Measurements from ENCODE around the gene SNRNP70.
"Not testable (repeated sequence)": the region's sequence is repeated elsewhere in the genome, so short reads cannot be mapped to it uniquely, and the experiment has no call there.

SNRNP70 gene

GRCh38 chr19:49050376-49051033 lies 34.7 kb upstream of the SNRNP70 start:
- DNase-seq (ENCODE audit: low read depth, low spot score); H3K27ac ChIP-seq (ENCODE audit: low read length); H3K4me3 ChIP-seq (ENCODE audit: low read length); H3K9me3 ChIP-seq (ENCODE audit: control insufficient read depth, insufficient read depth, low read length); H3K27me3 ChIP-seq (ENCODE audit: control insufficient read depth, insufficient read depth, low read length); H3K36me3 ChIP-seq (ENCODE audit: control insufficient read depth, insufficient read depth, low read length); H3K4me1 ChIP-seq (ENCODE audit: control insufficient read depth, insufficient read depth, low read length): not testable (repeated sequence)
- WGBS (ENCODE audit: insufficient coverage, insufficient read length): no CpG with 5 or more reads among the region's 24 CpGs

DNA sequence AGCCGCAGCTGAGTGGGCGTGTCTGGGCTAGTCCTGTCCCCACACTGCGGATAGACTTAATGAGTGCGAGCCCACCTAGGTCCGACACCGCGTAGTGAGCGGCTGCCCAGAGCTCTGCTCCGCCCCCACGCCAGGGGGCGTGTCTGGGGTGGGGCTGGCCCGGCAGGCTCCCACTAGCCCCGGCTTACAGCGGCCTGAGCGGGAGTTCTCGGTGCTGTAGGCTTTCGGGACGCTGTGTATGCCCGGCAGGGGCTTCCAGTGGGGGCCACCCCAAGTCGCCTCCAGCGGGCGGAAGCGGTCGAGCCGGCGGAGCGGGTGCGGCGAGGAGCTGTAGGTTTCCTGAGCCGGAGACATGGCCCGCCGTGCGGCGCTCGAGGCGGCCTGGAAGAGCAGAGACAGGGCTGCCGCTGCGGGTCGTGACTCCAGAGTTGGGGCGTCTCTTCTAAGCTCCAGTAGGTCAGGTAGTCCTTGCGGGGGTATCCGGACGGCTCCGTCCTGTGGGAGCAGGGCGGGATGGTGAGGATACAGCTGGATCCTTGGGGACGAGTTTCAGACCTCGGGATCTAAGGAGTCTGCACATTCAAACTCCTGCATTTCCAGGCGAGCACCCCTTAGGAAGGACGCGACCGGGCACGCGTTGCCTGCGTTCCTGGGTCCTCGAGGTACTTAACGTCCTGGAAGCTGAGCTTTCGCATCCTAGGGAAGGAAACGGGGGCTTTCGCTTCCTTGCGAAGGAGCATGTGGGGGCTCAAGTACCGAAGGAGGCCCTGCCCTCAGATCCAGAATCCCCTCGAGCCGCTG lies 28.9 kb upstream of the SNRNP70 start:
- no peaks in the 10 kb centered on the region for H3K9me3 ChIP-seq (ENCODE audit: control insufficient read depth, insufficient read depth, low read length)
- H3K36me3 ChIP-seq (ENCODE audit: control insufficient read depth, insufficient read depth, low read length): no peaks in the 10 kb centered on the region
- H3K4me3 ChIP-seq (ENCODE audit: low read length): peak overlapping the region; percentile 48
- no peak overlapping the region for H3K27ac ChIP-seq (ENCODE audit: low read length)
- peaks cover 2% of the 10 kb centered on the region for H3K4me1 ChIP-seq (ENCODE audit: control insufficient read depth, insufficient read depth, low read length)
- peaks cover 13% of the 10 kb centered on the region; the same call in 1 of the 2 replicates for H3K27me3 ChIP-seq (ENCODE audit: control insufficient read depth, insufficient read depth, low read length)
- WGBS (ENCODE audit: insufficient coverage, insufficient read length): no CpG with 5 or more reads among the region's 63 CpGs
- DNase-seq (ENCODE audit: low read depth, low spot score): no peak

DNA sequence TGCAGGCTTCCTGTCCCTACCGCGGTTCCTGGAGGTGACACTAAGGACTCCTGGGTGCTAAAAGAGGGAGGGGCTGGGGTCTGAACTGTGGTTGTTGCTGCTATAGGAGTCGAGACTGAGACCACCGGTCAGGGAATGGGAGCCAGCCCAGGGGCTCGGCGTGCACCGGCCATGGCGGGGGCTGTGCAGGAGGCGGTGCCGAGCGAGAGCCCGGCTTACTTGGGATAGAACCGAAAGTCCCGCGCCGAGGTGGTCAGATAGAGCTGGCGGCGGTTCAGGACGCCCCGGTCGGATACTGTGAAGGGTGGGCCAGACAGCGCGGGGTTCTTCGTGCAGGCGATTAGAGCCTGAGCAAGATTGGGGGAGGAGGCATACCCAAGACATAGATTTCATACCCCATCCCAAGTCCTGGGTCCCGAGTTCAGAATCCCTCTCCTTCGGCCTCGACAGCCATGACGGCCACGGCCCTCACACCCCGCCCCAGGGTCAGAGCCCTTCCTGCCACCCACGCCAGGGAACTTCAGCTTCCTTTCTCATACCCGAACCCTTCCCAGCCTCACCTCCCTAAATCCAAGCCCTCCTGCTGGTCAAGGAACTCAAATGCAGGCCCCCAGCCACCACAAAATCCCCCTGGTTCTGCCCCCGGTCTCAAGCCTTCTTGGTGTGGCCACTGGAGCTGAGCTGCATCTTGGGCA lies 28.2 kb upstream of the SNRNP70 start:
- WGBS (ENCODE audit: insufficient coverage, insufficient read length): no CpG with 5 or more reads among the region's 34 CpGs
- H3K27me3 ChIP-seq (ENCODE audit: control insufficient read depth, insufficient read depth, low read length): peaks cover 13% of the 10 kb centered on the region; the same call in 1 of the 2 replicates
- H3K27ac ChIP-seq (ENCODE audit: low read length): not testable (repeated sequence)

GRCh38 chr19:49057636-49058234 lies 27.5 kb upstream of the SNRNP70 start, which contains the start of gene CGB7:
TSS of gene CGB7 (minus strand) at chr19:49057749. CDS start at chr19:49055375, 2,374 bp downstream.
- Histone ChIP-seq H3K4me3 (ENCODE audit: low read length) (peak within 1 kb of the TSS; percentile 26; the same call in 1 of the 2 replicates), H3K27me3 (ENCODE audit: control insufficient read depth, insufficient read depth, low read length) (peaks cover 13% of the 10 kb centered on the region; the same call in 1 of the 2 replicates), H3K9me3 (ENCODE audit: control insufficient read depth, insufficient read depth, low read length) (no peaks in the 10 kb centered on the region), H3K36me3 (ENCODE audit: control insufficient read depth, insufficient read depth, low read length) (no peaks in the 10 kb centered on the region), H3K27ac (ENCODE audit: low read length) (no peak within 1 kb of the TSS), H3K4me1 (ENCODE audit: control insufficient read depth, insufficient read depth, low read length) (peaks cover 2% of the 10 kb centered on the region)
- WGBS (ENCODE audit: insufficient coverage, insufficient read length): no CpG with 5 or more reads among the region's 38 CpGs
- no peak for DNase-seq (ENCODE audit: low read depth, low spot score)

More for the DNA sequence above, 28.2 kb upstream of the SNRNP70 start:
- not testable (repeated sequence) for H3K36me3 ChIP-seq (ENCODE audit: control insufficient read depth, insufficient read depth, low read length); H3K9me3 ChIP-seq (ENCODE audit: control insufficient read depth, insufficient read depth, low read length); DNase-seq (ENCODE audit: low read depth, low spot score); H3K4me3 ChIP-seq (ENCODE audit: low read length); H3K4me1 ChIP-seq (ENCODE audit: control insufficient read depth, insufficient read depth, low read length)

DNA sequence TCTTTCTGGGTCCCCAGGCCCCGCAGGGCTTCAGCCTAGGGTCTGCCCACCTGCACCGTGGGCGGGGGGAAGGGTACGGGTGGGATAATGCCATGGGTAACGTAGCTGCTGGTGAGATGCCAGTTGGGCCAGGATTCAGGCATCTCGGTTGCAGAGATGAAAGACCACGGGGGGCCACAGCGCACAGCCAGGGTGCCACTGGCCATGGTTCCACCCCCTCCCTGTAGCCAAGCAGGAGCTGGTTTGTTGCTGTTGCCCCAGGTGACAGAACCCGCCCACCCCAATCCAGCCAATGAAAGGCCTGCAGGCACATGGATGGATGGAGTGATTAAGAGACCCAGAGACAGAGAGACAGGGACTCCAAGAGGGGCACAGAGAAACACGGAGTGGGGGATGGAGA lies 26.7 kb upstream of the SNRNP70 start:
- Histone ChIP-seq H3K27me3 (ENCODE audit: control insufficient read depth, insufficient read depth, low read length) (peaks cover 13% of the 10 kb centered on the region; the same call in 1 of the 2 replicates), H3K4me3 (ENCODE audit: low read length) (no peak overlapping the region), H3K4me1 (ENCODE audit: control insufficient read depth, insufficient read depth, low read length) (peaks cover 2% of the 10 kb centered on the region), H3K9me3 (ENCODE audit: control insufficient read depth, insufficient read depth, low read length) (no peaks in the 10 kb centered on the region), H3K27ac (ENCODE audit: low read length) (no peak overlapping the region), H3K36me3 (ENCODE audit: control insufficient read depth, insufficient read depth, low read length) (no peaks in the 10 kb centered on the region)
- DNase-seq (ENCODE audit: low read depth, low spot score): no peak
- WGBS (ENCODE audit: insufficient coverage, insufficient read length): no CpG with 5 or more reads among the region's 10 CpGs

GRCh38 chr19:49059053-49059452 lies 26.2 kb upstream of the SNRNP70 start:
- H3K9me3 ChIP-seq (ENCODE audit: control insufficient read depth, insufficient read depth, low read length): no peaks in the 10 kb centered on the region
- H3K36me3 ChIP-seq (ENCODE audit: control insufficient read depth, insufficient read depth, low read length): no peaks in the 10 kb centered on the region
- no peak for DNase-seq (ENCODE audit: low read depth, low spot score)
- H3K27me3 ChIP-seq (ENCODE audit: control insufficient read depth, insufficient read depth, low read length): peaks cover 13% of the 10 kb centered on the region; the same call in 1 of the 2 replicates
- no peak overlapping the region for H3K27ac ChIP-seq (ENCODE audit: low read length)
- no CpG with 5 or more reads among the region's 9 CpGs for WGBS (ENCODE audit: insufficient coverage, insufficient read length)
- peaks cover 5% of the 10 kb centered on the region for H3K4me1 ChIP-seq (ENCODE audit: control insufficient read depth, insufficient read depth, low read length)
- no peak overlapping the region for H3K4me3 ChIP-seq (ENCODE audit: low read length)

GRCh38 chr19:49061000-49061399 lies 24.3 kb upstream of the SNRNP70 start:
- Histone ChIP-seq H3K4me1 (ENCODE audit: control insufficient read depth, insufficient read depth, low read length) (peaks cover 6% of the 10 kb centered on the region), H3K36me3 (ENCODE audit: control insufficient read depth, insufficient read depth, low read length) (no peaks in the 10 kb centered on the region), H3K27ac (ENCODE audit: low read length) (no peak overlapping the region), H3K4me3 (ENCODE audit: low read length) (no peak overlapping the region), H3K9me3 (ENCODE audit: control insufficient read depth, insufficient read depth, low read length) (no peaks in the 10 kb centered on the region), H3K27me3 (ENCODE audit: control insufficient read depth, insufficient read depth, low read length) (peaks cover 11% of the 10 kb centered on the region; the same call in 1 of the 2 replicates)
- WGBS (ENCODE audit: insufficient coverage, insufficient read length): no CpG with 5 or more reads among the region's 2 CpGs
- no peak for DNase-seq (ENCODE audit: low read depth, low spot score)

DNA sequence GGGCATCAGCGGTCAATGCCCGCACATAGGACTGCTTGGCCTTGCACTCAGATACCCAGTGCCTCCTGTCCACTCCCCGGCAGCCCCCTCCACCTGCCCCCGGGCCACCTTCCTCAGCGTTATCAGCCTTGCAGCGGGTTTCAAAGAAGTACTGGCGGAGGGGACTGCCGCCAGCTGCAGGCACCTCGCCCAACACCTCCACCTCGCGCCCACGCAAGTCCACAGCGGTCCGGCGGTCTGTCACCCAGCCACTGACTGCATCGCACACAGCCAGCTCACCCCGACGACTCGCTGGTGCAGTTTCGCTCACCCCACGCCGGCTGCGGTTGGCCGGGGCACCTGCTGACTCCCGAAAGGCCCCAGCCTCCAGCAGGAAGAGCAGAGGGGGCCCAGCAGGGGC lies 23.8 kb upstream of the SNRNP70 start:
- H3K9me3 ChIP-seq (ENCODE audit: control insufficient read depth, insufficient read depth, low read length): no peaks in the 10 kb centered on the region
- peaks cover 6% of the 10 kb centered on the region for H3K4me1 ChIP-seq (ENCODE audit: control insufficient read depth, insufficient read depth, low read length)
- peaks cover 10% of the 10 kb centered on the region; the same call in 1 of the 2 replicates for H3K27me3 ChIP-seq (ENCODE audit: control insufficient read depth, insufficient read depth, low read length)
- no peak for DNase-seq (ENCODE audit: low read depth, low spot score)
- H3K36me3 ChIP-seq (ENCODE audit: control insufficient read depth, insufficient read depth, low read length): no peaks in the 10 kb centered on the region
- H3K27ac ChIP-seq (ENCODE audit: low read length): no peak overlapping the region
- WGBS (ENCODE audit: insufficient coverage, insufficient read length): no CpG with 5 or more reads among the region's 25 CpGs
- H3K4me3 ChIP-seq (ENCODE audit: low read length): no peak overlapping the region

- no CpG with 5 or more reads among the region's 10 CpGs for WGBS (ENCODE audit: insufficient coverage, insufficient read length)
- H3K27me3 ChIP-seq (ENCODE audit: control insufficient read depth, insufficient read depth, low read length): peaks cover 5% of the 10 kb centered on the region; the same call in 1 of the 2 replicates
Measured at GRCh38 chr19:49064029-49064629, 21.1 kb upstream of the SNRNP70 start.

More at GRCh38 chr19:49064029-49064629, 21.1 kb upstream of the SNRNP70 start:
- H3K4me3 ChIP-seq (ENCODE audit: low read length): no peak overlapping the region; the same call in 1 of the 2 replicates
- no peaks in the 10 kb centered on the region for H3K36me3 ChIP-seq (ENCODE audit: control insufficient read depth, insufficient read depth, low read length)
- H3K27ac ChIP-seq (ENCODE audit: low read length): no peak overlapping the region
- H3K9me3 ChIP-seq (ENCODE audit: control insufficient read depth, insufficient read depth, low read length): no peaks in the 10 kb centered on the region
- DNase-seq (ENCODE audit: low read depth, low spot score): no peak
- peaks cover 4% of the 10 kb centered on the region for H3K4me1 ChIP-seq (ENCODE audit: control insufficient read depth, insufficient read depth, low read length)

Measured in iPS DF 6.9 (cell line).